Right cardiac atrium (tissue), 5 donors: Measurements from ENCODE around the gene ZSWIM7. TPM values are rescaled to one million over a fixed set of nuclear protein-coding genes. Genes with fewer than 3 reads are reported as not detected.
A peak's percentile ranks its signal among the peaks of the same experiment; 100 is the strongest.

Source experiments
- ATAC-seq, 2 donors: fragments of 200-7000 bp; cut with Tn5 transposase; one replicate each; pipeline versions ENCODE4 v1.8.0 to v1.9.1; 2020; ENCODE audit warnings: moderate library complexity in 2 of 2, mild to moderate bottlenecking in 1 of 2
- DNase-seq, 3 donors: peaks; one replicate each; pipeline ENCODE4 v3.0.0-alpha.2; 2020
- H3K27ac ChIP-seq: one replicate; pipeline ENCODE4 v1.5.1; 2013; ENCODE audit warnings: mild to moderate bottlenecking, low read length, control low read depth, moderate library complexity
- H3K27me3 ChIP-seq: one replicate; pipeline ENCODE4 v1.6.1; 2013; ENCODE audit not compliant: control insufficient read depth, insufficient read depth
- H3K4me1 ChIP-seq: one replicate; pipeline ENCODE4 v1.6.1; 2013; ENCODE audit warnings: low read length; ENCODE audit not compliant: control insufficient read depth, insufficient read depth
- H3K4me3 ChIP-seq: one replicate; pipeline ENCODE4 v1.5.1; 2013; ENCODE audit warnings: low read length, control low read depth
- H3K9me3 ChIP-seq: one replicate; pipeline ENCODE4 v1.6.1; 2013; ENCODE audit warnings: low read length; ENCODE audit not compliant: control insufficient read depth
- WGBS: extraction: QIAGEN DNeasy Blood & Tissue Kit; methylation state at CpG from one replicate; pipeline ENCODE4 v1.1.7; 2013; 5-methylcytosine and 5-hydroxymethylcytosine counted together
- intact Hi-C, 4 donors: fragments of 100-400 bp; cut with DNase I; formaldehyde crosslinking; loops; one replicate each; pipeline versions ENCODE4 v1.11.0 to v1.14.0; 2022 to 2023
- long read RNA-seq, 4 donors: library from polyadenylated mRNA; unstranded; transcript quantifications; one replicate each; pipeline ENCODE4 v2.0.0, GENCODE V29; 2020 to 2021
- polyA plus RNA-seq: library from polyadenylated mRNA; stranded (reverse); fragments of 200-250 nt; gene quantifications from one replicate; pipeline ENCODE4 v1.2.3, GENCODE V29; 2013
- total RNA-seq, 4 donors: library from RNA; stranded (reverse); fragmentation: NEBNext Ultra II Directional; extraction: Animal tissue kit (Norgen Biotek cat#: 25700); gene quantifications; one replicate each; pipeline ENCODE4 v1.2.1, GENCODE V29; 2021
- donor health status: healthy with polysubstance abuse.
- donor health status: DM: no; HTN: yes; CAD: no.
- donor health status: DM: no; HTN: no; CAD: no.
- donor health status: DM: no; HTN: yes; CAD: no; lungs with severe emphysema.
- donor health status: DM: yes; HTN: yes; CAD: no.

Gene ZSWIM7
- total RNA-seq (10 to 100 TPM; 21.9 to 33.3 (median 29.8) TPM), polyA plus RNA-seq (45.2 TPM)
- long read RNA-seq, donor 1, transcript ZSWIM7-201 (5 exons, 2,008 nt) = major isoform, 13 of 35 reads
- long read RNA-seq, donor 1, transcript ZSWIM7-205 (6 exons, 703 nt) = minor isoform, 5 of 35 reads
- long read RNA-seq, donor 1, partial matches to known transcripts = 5 of 35 reads
- long read RNA-seq, donor 1, other reads (novel, unspliced or antisense) = 9 of 35 reads
- long read RNA-seq, donor 2, transcript ZSWIM7-201 (5 exons, 2,008 nt) = major isoform, 5 of 14 reads
- long read RNA-seq, donor 2, partial matches to known transcripts = 0 of 14 reads
- long read RNA-seq, donor 2, other reads (novel, unspliced or antisense) = 3 of 14 reads
- long read RNA-seq, donor 3, transcript ZSWIM7-201 (5 exons, 2,008 nt) = major isoform, 11 of 27 reads
- long read RNA-seq, donor 3, partial matches to known transcripts = 0 of 27 reads
- long read RNA-seq, donor 3, other reads (novel, unspliced or antisense) = 5 of 27 reads
- long read RNA-seq, donor 4, transcript ZSWIM7-201 (5 exons, 2,008 nt) = major isoform, 7 of 17 reads
- long read RNA-seq, donor 4, partial matches to known transcripts = 1 of 17 reads
- long read RNA-seq, donor 4, other reads (novel, unspliced or antisense) = 3 of 17 reads

GRCh38 chr17:15999141-15999973, at the start of gene ZSWIM7, which contains the start of gene TTC19:
ZSWIM7 (minus strand) TSS chr17:15999704; CDS start chr17:15999594, 110 bp downstream.
TTC19 (plus strand) TSS chr17:15999824; CDS start chr17:15999849, 25 bp downstream.
- intact Hi-C loops = loop anchor here in 2 of 4 donors (5.0 to 10.0 kb wide), 2 partner anchors 55 to 172 kb away; partner anchors contain the start of gene ADORA2B (in 2 of the 2)
- Histone ChIP-seq H3K27ac (peak within 1 kb of the TSS; percentile 82), H3K4me1 (no peaks in the 10 kb centered on the region), H3K27me3 (no peaks in the 10 kb centered on the region), H3K9me3 (no peaks in the 10 kb centered on the region), H3K4me3 (peak within 1 kb of the TSS; percentile 82)
- ATAC-seq (peak; percentile 97 to 98), DNase-seq (peak; percentile 98 to 99 (median 98))
- under 1% methylated on average over 91 of the region's 91 CpGs for WGBS

- ATAC-seq (peak in 1 of 2 donors; percentile 43), DNase-seq (peak in 1 of 3 donors; percentile 58)
- Histone ChIP-seq H3K27ac (no peak overlapping the region), H3K9me3 (no peaks in the 10 kb centered on the region), H3K4me3 (no peak overlapping the region), H3K4me1 (no peaks in the 10 kb centered on the region), H3K27me3 (no peaks in the 10 kb centered on the region)
- intact Hi-C loops = no loop called here
- 84% methylated on average over 14 of the region's 14 CpGs for WGBS
These were observed 49.4 kb upstream of the ZSWIM7 start for GRCh38 chr17:16048811-16049449.

- no peaks in the 10 kb centered on the region for H3K27me3 ChIP-seq
- WGBS = 91% methylated on average over 3 of the region's 3 CpGs
- H3K27ac ChIP-seq = no peak overlapping the region
- no peaks in the 10 kb centered on the region for H3K4me1 ChIP-seq
- no peak overlapping the region for H3K4me3 ChIP-seq
- intact Hi-C loops = no loop called here
- ATAC-seq (no peak), DNase-seq (no peak)
- H3K9me3 ChIP-seq = no peaks in the 10 kb centered on the region
These were observed 47.5 kb upstream of the ZSWIM7 start for GRCh38 chr17:16046966-16047365.

- H3K4me3 ChIP-seq = no peak overlapping the region
- no peak for ATAC-seq
- intact Hi-C loops = no loop called here
- DNase-seq = no peak
- no peaks in the 10 kb centered on the region for H3K4me1 ChIP-seq
- H3K27ac ChIP-seq = no peak overlapping the region
- 92% methylated on average over 10 of the region's 10 CpGs for WGBS
- no peaks in the 10 kb centered on the region for H3K27me3 ChIP-seq
- H3K9me3 ChIP-seq = no peaks in the 10 kb centered on the region
These were observed 45.0 kb upstream of the ZSWIM7 start for GRCh38 chr17:16044487-16044886.

GRCh38 chr17:16040710-16041251, 41.3 kb upstream of the ZSWIM7 start:
- H3K27ac ChIP-seq = no peak overlapping the region
- intact Hi-C loops = no loop called here
- no peaks in the 10 kb centered on the region for H3K4me1 ChIP-seq
- no peak for DNase-seq
- H3K4me3 ChIP-seq = no peak overlapping the region
- WGBS = 79% methylated on average over 4 of the region's 4 CpGs
- no peaks in the 10 kb centered on the region for H3K27me3 ChIP-seq
- peak; percentile 61 to 81 for ATAC-seq
- H3K9me3 ChIP-seq = no peaks in the 10 kb centered on the region

GRCh38 chr17:16037636-16038035, 38.1 kb upstream of the ZSWIM7 start:
- ATAC-seq (no peak), DNase-seq (no peak)
- Histone ChIP-seq H3K9me3 (no peaks in the 10 kb centered on the region), H3K27ac (no peak overlapping the region), H3K4me1 (no peaks in the 10 kb centered on the region), H3K27me3 (no peaks in the 10 kb centered on the region), H3K4me3 (no peak overlapping the region)
- intact Hi-C loops = no loop called here

- intact Hi-C loops = no loop called here
- H3K9me3 ChIP-seq = no peaks in the 10 kb centered on the region
- no peaks in the 10 kb centered on the region for H3K27me3 ChIP-seq
- DNase-seq = no peak
- no peaks in the 10 kb centered on the region for H3K4me1 ChIP-seq
- H3K27ac ChIP-seq = no peak overlapping the region
- 97% methylated on average over 2 of the region's 2 CpGs for WGBS
- no peak overlapping the region for H3K4me3 ChIP-seq
- no peak for ATAC-seq
These were observed 36.8 kb upstream of the ZSWIM7 start for GRCh38 chr17:16036261-16036660.

- WGBS = 96% methylated on average over 7 of the region's 7 CpGs
- intact Hi-C loops = no loop called here
- Histone ChIP-seq H3K4me3 (no peak overlapping the region), H3K9me3 (no peaks in the 10 kb centered on the region), H3K4me1 (no peaks in the 10 kb centered on the region), H3K27me3 (no peaks in the 10 kb centered on the region), H3K27ac (no peak overlapping the region)
- ATAC-seq (no peak), DNase-seq (no peak)
These were observed 34.3 kb upstream of the ZSWIM7 start for GRCh38 chr17:16033729-16034349.

- intact Hi-C loops = no loop called here
- Histone ChIP-seq H3K4me1 (no peaks in the 10 kb centered on the region), H3K9me3 (no peaks in the 10 kb centered on the region), H3K27ac (peak overlapping the region; percentile 20), H3K27me3 (no peaks in the 10 kb centered on the region), H3K4me3 (no peak overlapping the region)
- ATAC-seq (peak; percentile 74 to 93), DNase-seq (no peak)
- 74% methylated on average over 5 of the region's 5 CpGs for WGBS
These were observed 28.4 kb upstream of the ZSWIM7 start for GRCh38 chr17:16027708-16028584.
